ENCODE data around the gene PDZD2.

DNA sequence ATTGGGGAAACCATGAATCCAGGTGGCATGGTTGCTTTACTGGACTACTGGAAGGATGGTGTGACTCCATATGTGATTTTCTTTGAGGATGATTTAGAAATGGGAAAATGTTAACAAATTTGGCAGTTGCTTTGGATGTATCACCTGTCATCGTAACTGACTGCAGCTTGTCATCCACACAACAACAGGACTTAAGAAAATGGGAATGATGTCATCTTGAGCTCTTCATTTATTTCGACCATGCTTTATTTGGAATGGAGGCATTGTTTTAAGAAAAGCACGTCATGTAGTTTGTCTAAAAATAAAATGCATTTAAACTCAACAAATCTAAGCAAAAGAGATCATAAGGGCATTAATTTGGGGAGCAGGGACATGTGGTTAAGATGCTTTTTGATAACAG lies 270.1 kb downstream of the PDZD2 start:
- TF ChIP-seq, protein P1, sequence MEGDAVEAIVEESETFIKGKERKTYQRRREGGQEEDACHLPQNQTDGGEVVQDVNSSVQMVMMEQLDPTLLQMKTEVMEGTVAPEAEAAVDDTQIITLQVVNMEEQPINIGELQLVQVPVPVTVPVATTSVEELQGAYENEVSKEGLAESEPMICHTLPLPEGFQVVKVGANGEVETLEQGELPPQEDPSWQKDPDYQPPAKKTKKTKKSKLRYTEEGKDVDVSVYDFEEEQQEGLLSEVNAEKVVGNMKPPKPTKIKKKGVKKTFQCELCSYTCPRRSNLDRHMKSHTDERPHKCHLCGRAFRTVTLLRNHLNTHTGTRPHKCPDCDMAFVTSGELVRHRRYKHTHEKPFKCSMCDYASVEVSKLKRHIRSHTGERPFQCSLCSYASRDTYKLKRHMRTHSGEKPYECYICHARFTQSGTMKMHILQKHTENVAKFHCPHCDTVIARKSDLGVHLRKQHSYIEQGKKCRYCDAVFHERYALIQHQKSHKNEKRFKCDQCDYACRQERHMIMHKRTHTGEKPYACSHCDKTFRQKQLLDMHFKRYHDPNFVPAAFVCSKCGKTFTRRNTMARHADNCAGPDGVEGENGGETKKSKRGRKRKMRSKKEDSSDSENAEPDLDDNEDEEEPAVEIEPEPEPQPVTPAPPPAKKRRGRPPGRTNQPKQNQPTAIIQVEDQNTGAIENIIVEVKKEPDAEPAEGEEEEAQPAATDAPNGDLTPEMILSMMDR (IDR thresholded peaks at IDR 0.05; ENCODE audit: insufficient read depth, low read length) = no peak
- TF ChIP-seq, protein P2, sequence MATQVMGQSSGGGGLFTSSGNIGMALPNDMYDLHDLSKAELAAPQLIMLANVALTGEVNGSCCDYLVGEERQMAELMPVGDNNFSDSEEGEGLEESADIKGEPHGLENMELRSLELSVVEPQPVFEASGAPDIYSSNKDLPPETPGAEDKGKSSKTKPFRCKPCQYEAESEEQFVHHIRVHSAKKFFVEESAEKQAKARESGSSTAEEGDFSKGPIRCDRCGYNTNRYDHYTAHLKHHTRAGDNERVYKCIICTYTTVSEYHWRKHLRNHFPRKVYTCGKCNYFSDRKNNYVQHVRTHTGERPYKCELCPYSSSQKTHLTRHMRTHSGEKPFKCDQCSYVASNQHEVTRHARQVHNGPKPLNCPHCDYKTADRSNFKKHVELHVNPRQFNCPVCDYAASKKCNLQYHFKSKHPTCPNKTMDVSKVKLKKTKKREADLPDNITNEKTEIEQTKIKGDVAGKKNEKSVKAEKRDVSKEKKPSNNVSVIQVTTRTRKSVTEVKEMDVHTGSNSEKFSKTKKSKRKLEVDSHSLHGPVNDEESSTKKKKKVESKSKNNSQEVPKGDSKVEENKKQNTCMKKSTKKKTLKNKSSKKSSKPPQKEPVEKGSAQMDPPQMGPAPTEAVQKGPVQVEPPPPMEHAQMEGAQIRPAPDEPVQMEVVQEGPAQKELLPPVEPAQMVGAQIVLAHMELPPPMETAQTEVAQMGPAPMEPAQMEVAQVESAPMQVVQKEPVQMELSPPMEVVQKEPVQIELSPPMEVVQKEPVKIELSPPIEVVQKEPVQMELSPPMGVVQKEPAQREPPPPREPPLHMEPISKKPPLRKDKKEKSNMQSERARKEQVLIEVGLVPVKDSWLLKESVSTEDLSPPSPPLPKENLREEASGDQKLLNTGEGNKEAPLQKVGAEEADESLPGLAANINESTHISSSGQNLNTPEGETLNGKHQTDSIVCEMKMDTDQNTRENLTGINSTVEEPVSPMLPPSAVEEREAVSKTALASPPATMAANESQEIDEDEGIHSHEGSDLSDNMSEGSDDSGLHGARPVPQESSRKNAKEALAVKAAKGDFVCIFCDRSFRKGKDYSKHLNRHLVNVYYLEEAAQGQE (IDR thresholded peaks at IDR 0.05; ENCODE audit: insufficient replicate concordance, low read depth) = no peak
- TF ChIP-seq POLR2AphosphoS5 (IDR thresholded peaks at IDR 0.05; ENCODE audit: low read depth) = no peak

All from HL-60 (cell line).